Peyer's patch (tissue), 4 donors: ENCODE measurements around the gene DCBLD2.

Source experiments
- CTCF ChIP-seq, 6 experiments: fragments of 450-650 bp in 4 of 6; fragments of 200-600 bp in 2 of 6; sonication (generic) in 1 of 6; IDR thresholded peaks; one replicate each; pipeline ENCODE4 v1.5.1; 2017 to 2019; ENCODE audit warnings: antibody characterized with exemption in 6 of 6, mild to moderate bottlenecking in 3 of 6, moderate library complexity in 1 of 6
- POLR2A ChIP-seq, 2 donors: fragments of 450-650 bp; IDR thresholded peaks; one replicate each; pipeline ENCODE4 v1.5.1; 2017; ENCODE audit warnings: antibody characterized with exemption in 2 of 2, mild to moderate bottlenecking in 2 of 2, moderate library complexity in 2 of 2

- TF ChIP-seq POLR2A (IDR thresholded peaks at IDR 0.05) (no peak), CTCF (IDR thresholded peaks at IDR 0.05) (no peak)
These were observed 90.4 kb downstream of the DCBLD2 start for GRCh38 chr3:98811048-98811447.
